ENCODE results near the gene TTLL11. TPM values are rescaled to one million over a fixed set of nuclear protein-coding genes. Genes with fewer than 3 reads are reported as not detected.

TTLL11 gene
- total and polyA plus RNA-seq, 5 donors from 2014 or later: 2.0 to 6.1 (median 3.5) TPM

- Histone ChIP-seq H3K4me3 (ENCODE audit: low read depth, low read length) (no peak overlapping the region), H3K27me3 (ENCODE audit: control insufficient read depth, insufficient read depth, low read length) (peaks cover 2% of the 10 kb centered on the region), H3K27ac (ENCODE audit: insufficient read depth, low read length, poor library complexity, severe bottlenecking) (no peak overlapping the region), H3K36me3 (ENCODE audit: control insufficient read depth, insufficient read depth, low read length) (no peaks in the 10 kb centered on the region), H3K9me3 (ENCODE audit: control insufficient read depth in 2 of 2, low read length in 2 of 2) (no peaks in the 10 kb centered on the region), H3K4me1 (ENCODE audit: control insufficient read depth, insufficient read depth, low read length, poor library complexity, severe bottlenecking) (peaks cover 21% of the 10 kb centered on the region)
- Mint-ChIP-seq H3K36me3 (peaks cover 11% of the 10 kb centered on the region), H3K4me3 (peak overlapping the region in 2 of 4 donors; percentile 59 to 84), H3K27ac (no peak overlapping the region), H3K9me3 (no peaks in the 10 kb centered on the region), H3K4me1 (peaks cover 12 to 46% (median 28%) of the 10 kb centered on the region in 4 donors), H3K27me3 (peaks cover 4% of the 10 kb centered on the region)
- ATAC-seq (ENCODE audit: low read depth in 2 of 2) (no peak), DNase-seq (no peak)
These were observed 2.7 kb downstream of the TTLL11 start for GRCh38 chr9:122090287-122090883.

DNA sequence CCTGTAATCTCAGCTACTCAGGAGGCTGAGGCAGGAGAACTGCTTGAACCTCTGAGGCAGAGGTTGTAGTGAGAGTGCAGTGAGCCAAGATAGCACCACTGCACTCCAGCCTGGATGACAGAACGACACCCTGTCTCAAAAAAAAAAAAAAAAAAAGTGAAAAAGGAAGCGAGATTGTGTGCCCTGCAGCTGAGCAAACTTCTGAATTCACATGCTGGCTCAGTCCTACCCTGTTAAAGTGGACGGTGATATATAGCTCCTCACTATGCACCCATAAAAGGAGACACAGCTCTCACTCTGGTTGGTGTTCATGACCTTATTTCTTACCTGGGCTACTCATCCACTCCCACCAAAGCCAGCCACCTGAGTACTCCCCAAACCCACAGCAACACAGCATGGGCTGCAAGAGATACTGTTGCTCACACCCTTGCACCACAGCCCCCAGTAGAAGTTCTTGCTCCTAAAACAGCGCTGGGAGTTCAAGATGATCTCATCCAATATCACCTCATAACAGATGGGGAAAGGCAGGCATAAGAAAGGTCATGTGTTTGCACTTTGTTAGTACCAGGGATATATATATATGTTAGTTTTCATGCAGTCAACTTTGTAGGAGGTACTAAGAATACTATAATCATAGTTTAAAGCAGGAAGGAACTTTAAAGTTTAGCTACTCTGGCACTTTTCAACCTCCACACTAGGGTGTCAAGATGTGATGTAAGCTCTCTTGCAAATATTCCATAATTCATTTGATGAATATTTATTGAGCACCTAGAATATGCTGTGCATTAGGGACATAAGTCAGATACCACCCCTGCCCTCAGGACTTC, 4.0 kb downstream of the TTLL11 start:
- H3K4me1 Mint-ChIP-seq: peaks cover 8 to 37% (median 23%) of the 10 kb centered on the region in 4 donors
- H3K27me3 Mint-ChIP-seq: no peaks in the 10 kb centered on the region
- no peak for DNase-seq
- no peak overlapping the region for H3K4me3 Mint-ChIP-seq
- no peaks in the 10 kb centered on the region for H3K36me3 ChIP-seq (ENCODE audit: control insufficient read depth, insufficient read depth, low read length)
- H3K9me3 ChIP-seq (ENCODE audit: control insufficient read depth in 2 of 2, low read length in 2 of 2): no peaks in the 10 kb centered on the region
- no peak overlapping the region for H3K27ac ChIP-seq (ENCODE audit: insufficient read depth, low read length, poor library complexity, severe bottlenecking)
- no peak for ATAC-seq (ENCODE audit: low read depth in 2 of 2)
- H3K9me3 Mint-ChIP-seq: no peaks in the 10 kb centered on the region
- H3K4me3 ChIP-seq (ENCODE audit: low read depth, low read length): no peak overlapping the region
- H3K27ac Mint-ChIP-seq: no peak overlapping the region
- no peaks in the 10 kb centered on the region for H3K27me3 ChIP-seq (ENCODE audit: control insufficient read depth, insufficient read depth, low read length)
- H3K36me3 Mint-ChIP-seq: peaks cover 11% of the 10 kb centered on the region
- H3K4me1 ChIP-seq (ENCODE audit: control insufficient read depth, insufficient read depth, low read length, poor library complexity, severe bottlenecking): peaks cover 21% of the 10 kb centered on the region

DNA sequence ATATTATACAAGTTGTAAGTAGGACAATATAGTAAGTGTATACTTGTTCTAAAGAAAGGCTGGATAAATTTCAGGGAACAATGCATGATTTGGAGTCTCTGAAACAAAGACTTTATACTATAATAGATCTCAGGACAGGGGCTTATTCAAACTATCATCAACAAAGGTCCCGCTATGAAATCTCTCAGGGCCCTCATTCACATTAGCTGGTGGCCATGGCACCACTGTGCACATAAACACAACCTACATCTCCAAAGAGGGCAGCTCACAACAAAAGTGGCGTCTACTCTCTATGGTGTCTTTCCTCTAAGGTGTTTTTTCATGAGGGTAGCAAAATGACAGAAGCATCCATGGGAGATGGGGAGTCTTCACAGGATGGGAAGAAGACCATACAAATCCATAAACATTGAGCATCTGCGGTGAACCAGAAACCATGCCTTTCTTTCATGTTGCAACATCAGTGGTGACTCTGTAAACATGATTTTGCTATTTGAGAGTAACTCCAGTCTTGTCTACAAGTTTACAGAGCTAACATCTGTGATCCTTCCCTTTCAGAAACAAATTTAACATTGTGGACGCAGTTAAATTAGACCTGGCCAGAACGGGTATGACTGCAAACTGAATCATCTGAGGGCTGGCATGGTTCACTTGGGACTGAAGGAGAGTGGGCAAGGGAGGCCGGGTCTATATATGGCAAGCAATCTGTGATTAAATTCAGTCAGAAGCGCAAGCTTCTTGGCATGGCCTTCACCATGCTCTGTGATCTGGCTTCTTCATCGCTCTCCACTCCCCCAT, 5.5 kb downstream of the TTLL11 start:
- ATAC-seq (ENCODE audit: low read depth in 2 of 2) (no peak), DNase-seq (no peak)
- Histone ChIP-seq H3K27ac (ENCODE audit: insufficient read depth, low read length, poor library complexity, severe bottlenecking) (no peak overlapping the region), H3K27me3 (ENCODE audit: control insufficient read depth, insufficient read depth, low read length) (no peaks in the 10 kb centered on the region), H3K4me1 (ENCODE audit: control insufficient read depth, insufficient read depth, low read length, poor library complexity, severe bottlenecking) (peaks cover 14% of the 10 kb centered on the region), H3K36me3 (ENCODE audit: control insufficient read depth, insufficient read depth, low read length) (no peaks in the 10 kb centered on the region), H3K4me3 (ENCODE audit: low read depth, low read length) (no peak overlapping the region), H3K9me3 (ENCODE audit: control insufficient read depth in 2 of 2, low read length in 2 of 2) (no peaks in the 10 kb centered on the region)
- Mint-ChIP-seq H3K4me3 (no peak overlapping the region), H3K9me3 (no peaks in the 10 kb centered on the region), H3K27me3 (no peaks in the 10 kb centered on the region), H3K27ac (peak overlapping the region in 1 of 3 donors; percentile 60), H3K4me1 (peaks cover 11 to 31% (median 23%) of the 10 kb centered on the region in 4 donors), H3K36me3 (peaks cover 11% of the 10 kb centered on the region)

DNA sequence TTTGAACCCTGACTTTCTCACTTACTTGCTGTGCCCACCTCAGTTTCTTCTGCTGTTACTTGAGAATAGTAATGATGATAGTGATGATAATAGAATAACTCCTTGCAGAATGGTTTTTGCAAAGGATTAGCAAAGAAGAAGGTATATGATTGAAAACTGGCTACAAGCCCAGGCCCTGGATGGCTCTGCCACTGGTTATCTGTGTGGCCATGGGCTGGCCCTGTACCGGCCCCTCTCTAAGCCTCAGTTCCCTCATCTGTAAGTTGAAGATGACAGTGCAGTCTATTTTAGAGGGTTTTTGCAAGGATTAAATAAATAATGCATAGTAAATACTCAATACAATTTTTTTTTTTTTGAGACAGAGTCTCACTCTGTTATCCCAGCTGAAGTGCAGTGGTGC, 6.2 kb downstream of the TTLL11 start:
- Mint-ChIP-seq H3K9me3 (no peaks in the 10 kb centered on the region), H3K4me3 (no peak overlapping the region), H3K27me3 (no peaks in the 10 kb centered on the region), H3K4me1 (peaks cover 11 to 29% (median 18%) of the 10 kb centered on the region in 4 donors), H3K36me3 (peaks cover 11% of the 10 kb centered on the region), H3K27ac (peak overlapping the region in 1 of 3 donors; percentile 31)
- H3K9me3 ChIP-seq (ENCODE audit: control insufficient read depth in 2 of 2, low read length in 2 of 2): no peaks in the 10 kb centered on the region
- no peak for DNase-seq
- peaks cover 6% of the 10 kb centered on the region for H3K4me1 ChIP-seq (ENCODE audit: control insufficient read depth, insufficient read depth, low read length, poor library complexity, severe bottlenecking)
- H3K36me3 ChIP-seq (ENCODE audit: control insufficient read depth, insufficient read depth, low read length): no peaks in the 10 kb centered on the region
- H3K4me3 ChIP-seq (ENCODE audit: low read depth, low read length): no peak overlapping the region
- H3K27ac ChIP-seq (ENCODE audit: insufficient read depth, low read length, poor library complexity, severe bottlenecking): no peak overlapping the region
- no peak for ATAC-seq (ENCODE audit: low read depth in 2 of 2)
- H3K27me3 ChIP-seq (ENCODE audit: control insufficient read depth, insufficient read depth, low read length): no peaks in the 10 kb centered on the region

- Histone ChIP-seq H3K9me3 (ENCODE audit: control insufficient read depth in 2 of 2, low read length in 2 of 2) (no peaks in the 10 kb centered on the region), H3K27me3 (ENCODE audit: control insufficient read depth, insufficient read depth, low read length) (no peaks in the 10 kb centered on the region), H3K27ac (ENCODE audit: insufficient read depth, low read length, poor library complexity, severe bottlenecking) (no peak overlapping the region), H3K36me3 (ENCODE audit: control insufficient read depth, insufficient read depth, low read length) (no peaks in the 10 kb centered on the region), H3K4me1 (ENCODE audit: control insufficient read depth, insufficient read depth, low read length, poor library complexity, severe bottlenecking) (no peaks in the 10 kb centered on the region), H3K4me3 (ENCODE audit: low read depth, low read length) (no peak overlapping the region)
- Mint-ChIP-seq H3K27ac (no peak overlapping the region), H3K9me3 (no peaks in the 10 kb centered on the region), H3K36me3 (peaks cover 11% of the 10 kb centered on the region), H3K27me3 (no peaks in the 10 kb centered on the region), H3K4me3 (no peak overlapping the region), H3K4me1 (peaks cover 0 to 18% (median 7%) of the 10 kb centered on the region in 4 donors)
- no peak for ATAC-seq (ENCODE audit: low read depth in 2 of 2)
- no peak for DNase-seq
These were observed 7.8 kb downstream of the TTLL11 start for GRCh38 chr9:122085260-122085659.

- no peak overlapping the region for H3K4me3 ChIP-seq (ENCODE audit: low read depth, low read length)
- no peaks in the 10 kb centered on the region for H3K4me1 ChIP-seq (ENCODE audit: control insufficient read depth, insufficient read depth, low read length, poor library complexity, severe bottlenecking)
- H3K9me3 ChIP-seq (ENCODE audit: control insufficient read depth in 2 of 2, low read length in 2 of 2): no peaks in the 10 kb centered on the region
- H3K36me3 ChIP-seq (ENCODE audit: control insufficient read depth, insufficient read depth, low read length): no peaks in the 10 kb centered on the region
- no peak for ATAC-seq (ENCODE audit: low read depth in 2 of 2)
- H3K27me3 ChIP-seq (ENCODE audit: control insufficient read depth, insufficient read depth, low read length): no peaks in the 10 kb centered on the region
- Mint-ChIP-seq H3K27ac (no peak overlapping the region), H3K4me1 (peaks cover 0 to 13% (median 4%) of the 10 kb centered on the region in 4 donors), H3K27me3 (no peaks in the 10 kb centered on the region), H3K4me3 (no peak overlapping the region), H3K36me3 (peaks cover 10% of the 10 kb centered on the region), H3K9me3 (no peaks in the 10 kb centered on the region)
- H3K27ac ChIP-seq (ENCODE audit: insufficient read depth, low read length, poor library complexity, severe bottlenecking): no peak overlapping the region
- no peak for DNase-seq
These were observed 9.0 kb downstream of the TTLL11 start for GRCh38 chr9:122084026-122084675.

DNA sequence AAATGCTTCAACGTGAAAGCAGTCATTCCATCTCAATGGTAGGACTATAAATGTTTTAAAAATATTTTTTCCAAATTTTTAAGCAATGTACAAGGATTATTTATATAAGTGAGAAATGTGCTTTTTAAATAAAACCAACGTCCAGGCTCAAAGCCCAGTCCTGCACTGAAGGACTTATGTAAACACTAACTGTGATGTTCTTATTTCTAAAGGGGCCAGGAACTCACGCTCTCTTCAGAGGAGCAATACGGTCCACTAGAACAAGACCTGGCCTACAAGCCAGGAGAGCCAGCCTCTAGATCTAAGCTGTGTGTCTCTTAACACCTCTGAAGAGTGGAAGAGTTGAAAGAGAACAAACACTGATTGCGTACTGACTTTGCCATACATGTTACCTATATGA, 12.1 kb downstream of the TTLL11 start:
- Histone ChIP-seq H3K4me1 (ENCODE audit: control insufficient read depth, insufficient read depth, low read length, poor library complexity, severe bottlenecking) (no peaks in the 10 kb centered on the region), H3K9me3 (ENCODE audit: control insufficient read depth in 2 of 2, low read length in 2 of 2) (peaks cover 7 to 11% of the 10 kb centered on the region in 2 experiments), H3K27ac (ENCODE audit: insufficient read depth, low read length, poor library complexity, severe bottlenecking) (no peak overlapping the region), H3K27me3 (ENCODE audit: control insufficient read depth, insufficient read depth, low read length) (no peaks in the 10 kb centered on the region), H3K36me3 (ENCODE audit: control insufficient read depth, insufficient read depth, low read length) (no peaks in the 10 kb centered on the region), H3K4me3 (ENCODE audit: low read depth, low read length) (no peak overlapping the region)
- Mint-ChIP-seq H3K9me3 (peaks cover 0 to 18% (median 6%) of the 10 kb centered on the region in 7 donors), H3K4me1 (peaks cover 0 to 12% (median 5%) of the 10 kb centered on the region in 4 donors), H3K27ac (no peak overlapping the region), H3K36me3 (peaks cover 23% of the 10 kb centered on the region), H3K4me3 (no peak overlapping the region), H3K27me3 (no peaks in the 10 kb centered on the region)
- DNase-seq: no peak
- ATAC-seq (ENCODE audit: low read depth in 2 of 2): no peak

Measured in CD4-positive, CD25-positive, alpha-beta regulatory T cell (primary cell).